GM21381 (cell line): Measurements from ENCODE around the gene SPATC1L.

Experiments
- ATAC-seq: cut with Tn5 transposase; IDR thresholded peaks from one replicate; pipeline ENCODE4 v1.9.1; 2021; ENCODE audit warnings: mild to moderate bottlenecking, moderate library complexity; ENCODE audit not compliant: unreplicated experiment

The SPATC1L gene

DNA sequence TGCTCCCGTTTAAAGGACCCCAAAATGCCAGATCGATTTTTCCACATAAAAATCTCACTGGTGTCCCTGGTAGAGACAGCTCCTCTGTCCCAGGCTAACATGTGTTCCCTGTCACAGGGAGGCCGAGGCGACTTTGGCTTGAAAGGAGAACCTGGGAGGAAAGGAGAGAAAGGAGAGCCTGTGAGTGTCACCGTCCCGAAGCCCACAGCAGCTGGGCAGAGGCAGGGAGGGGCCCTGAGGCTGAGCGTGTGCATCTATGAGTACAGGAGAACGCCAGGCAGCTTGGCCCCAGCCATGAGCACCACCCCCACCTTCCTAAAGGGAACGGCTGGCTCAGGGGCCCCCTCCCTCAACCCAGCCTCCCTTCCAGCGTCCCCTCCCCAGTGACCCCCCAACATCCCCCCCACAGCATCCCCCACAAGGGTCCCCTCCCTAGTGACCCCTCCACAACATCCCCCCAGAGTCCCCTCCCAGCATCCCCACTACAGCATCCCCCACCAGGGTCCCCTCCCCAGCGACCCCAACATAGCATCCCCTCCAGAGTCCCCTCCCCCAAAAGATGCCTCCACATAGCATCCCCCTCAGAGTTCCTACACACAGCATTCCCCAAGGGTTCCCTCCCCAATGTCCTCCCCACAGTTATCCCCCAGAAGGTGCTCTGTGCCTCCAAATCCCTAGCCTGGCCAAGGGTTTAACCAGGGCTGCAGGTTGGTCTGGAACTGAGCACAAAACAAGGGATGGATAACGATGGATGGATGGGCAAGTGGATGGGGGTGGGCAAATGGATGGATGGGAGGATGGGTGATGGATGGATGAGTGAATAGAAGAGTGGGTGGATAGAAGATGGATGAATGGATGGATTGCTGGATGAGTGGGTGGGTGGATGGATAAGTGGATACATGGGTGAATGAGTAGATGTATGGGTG is 61.2 kb downstream of the SPATC1L start:
- no peak for ATAC-seq

GRCh38 chr21:46122237-46122671 is 62.0 kb downstream of the SPATC1L start:
- ATAC-seq: no peak

- ATAC-seq: no peak
Observed at GRCh38 chr21:46121286-46122221, 62.7 kb downstream of the SPATC1L start.

GRCh38 chr21:46120301-46121285 is 63.7 kb downstream of the SPATC1L start:
- no peak for ATAC-seq

GRCh38 chr21:46119637-46120271 is 64.5 kb downstream of the SPATC1L start:
- no peak for ATAC-seq

DNA sequence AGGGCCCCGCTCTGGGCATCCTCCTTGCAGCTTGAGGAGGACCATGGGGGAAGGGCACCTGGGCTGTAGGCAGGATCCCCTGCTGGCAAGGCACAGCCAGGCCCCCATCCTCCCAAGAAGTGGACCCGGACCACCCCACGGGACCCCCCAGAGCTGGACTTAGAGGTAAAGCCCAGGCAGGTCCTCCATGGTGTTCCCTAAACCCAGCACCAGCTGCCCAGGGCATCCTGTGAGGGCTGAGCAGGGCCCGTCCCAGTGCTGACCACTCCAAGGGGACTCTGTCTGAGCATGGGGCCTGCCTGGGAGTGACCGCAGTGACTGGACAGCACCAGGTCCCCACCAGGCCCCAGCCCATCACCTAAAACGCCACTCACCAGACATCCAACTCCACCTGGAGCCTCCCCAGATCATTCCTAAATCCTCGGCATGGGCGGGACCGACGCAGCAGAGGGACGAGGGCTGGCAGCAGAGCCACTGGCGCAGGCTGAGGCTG is 65.1 kb downstream of the SPATC1L start:
- no peak for ATAC-seq

DNA sequence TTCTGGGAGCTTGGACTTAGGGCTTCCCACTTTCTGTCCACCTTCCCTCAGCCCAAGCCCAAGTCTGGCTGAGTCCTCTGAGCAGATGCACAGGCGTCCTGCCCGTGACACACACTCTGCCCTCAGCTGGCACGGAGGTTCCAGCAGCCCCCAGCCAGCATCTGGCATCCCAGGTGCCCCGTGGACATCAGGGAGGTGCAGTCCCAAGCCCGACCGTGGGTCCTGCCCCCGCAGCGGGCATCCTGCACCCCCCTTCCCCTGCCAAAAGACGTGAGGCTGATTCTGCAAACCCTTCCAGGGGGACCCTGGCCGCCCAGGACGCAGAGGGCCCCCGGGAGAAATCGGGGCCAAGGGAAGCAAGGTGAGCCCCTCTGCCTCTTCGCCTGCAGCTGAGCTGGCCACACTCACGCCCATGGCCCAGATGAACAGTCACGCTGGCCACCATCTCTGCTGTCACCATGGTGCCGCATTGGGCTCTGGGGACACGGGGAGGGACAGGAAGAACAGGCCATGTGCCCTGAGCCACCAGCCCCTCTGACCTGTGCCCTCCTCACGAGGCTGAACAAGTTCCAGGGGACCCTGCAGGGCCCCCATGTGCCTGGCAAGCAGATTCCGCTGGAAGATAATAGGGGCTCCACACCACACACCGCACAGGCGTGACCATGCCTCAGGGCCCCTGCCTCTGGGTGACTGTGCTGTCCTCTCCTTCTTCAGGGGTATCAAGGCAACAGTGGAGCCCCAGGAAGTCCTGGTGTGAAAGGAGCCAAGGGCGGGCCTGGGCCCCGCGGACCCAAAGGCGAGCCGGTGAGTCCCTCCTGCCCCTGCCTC is 65.7 kb downstream of the SPATC1L start:
- ATAC-seq: no peak

DNA sequence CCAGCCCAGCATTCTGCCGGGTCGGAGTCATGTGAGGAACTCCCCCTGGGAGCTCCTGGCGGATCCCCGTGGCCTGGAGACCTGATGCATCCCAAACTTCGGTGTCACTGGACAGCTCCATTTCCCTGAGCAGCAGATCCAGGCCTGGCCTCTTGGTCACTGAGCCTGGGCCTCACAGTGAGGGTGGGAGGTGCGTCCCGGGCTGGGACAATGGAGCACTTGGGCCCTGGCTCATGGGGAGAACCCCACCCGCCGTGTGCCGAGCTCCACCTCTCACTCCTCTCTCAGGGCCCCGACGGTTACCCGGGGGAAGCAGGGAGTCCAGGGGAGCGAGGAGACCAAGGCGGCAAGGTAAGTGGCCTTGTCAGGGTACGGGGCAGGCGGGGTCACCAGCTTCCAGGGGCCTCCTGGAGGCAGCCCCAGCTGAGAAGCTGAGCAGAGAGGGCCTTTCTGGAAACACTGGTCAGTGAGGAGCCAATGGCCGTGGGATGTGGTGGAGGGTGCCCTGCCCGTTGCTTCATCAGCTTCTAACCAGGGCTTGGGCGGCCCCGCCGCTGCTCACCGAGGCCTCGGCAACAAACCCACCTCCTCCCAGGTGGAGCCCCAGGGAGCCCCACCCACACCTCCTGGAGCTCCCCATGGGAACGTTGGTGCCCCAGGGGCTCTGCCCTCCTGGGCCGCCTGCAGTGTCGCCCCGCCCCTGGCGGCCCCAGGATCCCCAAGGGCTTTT is 66.5 kb downstream of the SPATC1L start:
- ATAC-seq: no peak

- no peak for ATAC-seq
Observed at GRCh38 chr21:46116776-46117585, 67.3 kb downstream of the SPATC1L start.

GRCh38 chr21:46116189-46116775 is 68.0 kb downstream of the SPATC1L start:
- no peak for ATAC-seq

DNA sequence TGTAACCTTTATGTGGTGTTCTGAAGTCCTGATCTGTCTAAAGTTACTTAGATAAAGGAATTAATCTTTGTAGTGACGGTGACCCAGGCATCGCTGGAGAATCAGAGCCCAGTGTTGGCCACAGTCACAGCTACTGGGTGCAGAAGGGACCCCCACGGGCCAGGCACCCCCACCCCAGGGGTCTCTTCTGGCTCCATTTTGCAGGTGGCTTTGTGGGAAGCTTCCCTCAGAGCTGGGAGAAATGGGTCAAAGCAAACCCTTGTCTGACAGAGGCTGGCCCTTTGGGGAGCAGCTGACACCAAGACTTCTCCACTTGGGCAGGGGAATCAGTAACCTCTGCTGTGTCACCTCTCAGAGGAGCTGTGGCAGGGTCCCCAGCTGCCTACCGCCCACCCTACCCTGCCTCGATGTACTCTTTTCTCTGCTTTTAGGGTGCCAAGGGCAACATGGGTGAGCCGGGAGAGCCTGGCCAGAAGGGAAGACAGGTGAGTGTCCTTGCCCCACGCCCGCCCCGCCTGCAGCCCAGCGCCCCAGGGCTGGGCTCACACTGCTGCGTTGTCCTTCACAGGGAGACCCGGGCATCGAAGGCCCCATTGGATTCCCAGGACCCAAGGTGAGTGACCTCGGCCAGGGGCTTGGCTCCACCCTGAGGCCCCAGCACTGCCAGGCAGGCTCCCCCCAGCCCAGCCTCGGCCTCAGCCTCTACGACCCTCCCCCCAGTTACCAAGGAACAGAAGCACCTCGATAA is 68.6 kb downstream of the SPATC1L start:
- no peak for ATAC-seq

DNA sequence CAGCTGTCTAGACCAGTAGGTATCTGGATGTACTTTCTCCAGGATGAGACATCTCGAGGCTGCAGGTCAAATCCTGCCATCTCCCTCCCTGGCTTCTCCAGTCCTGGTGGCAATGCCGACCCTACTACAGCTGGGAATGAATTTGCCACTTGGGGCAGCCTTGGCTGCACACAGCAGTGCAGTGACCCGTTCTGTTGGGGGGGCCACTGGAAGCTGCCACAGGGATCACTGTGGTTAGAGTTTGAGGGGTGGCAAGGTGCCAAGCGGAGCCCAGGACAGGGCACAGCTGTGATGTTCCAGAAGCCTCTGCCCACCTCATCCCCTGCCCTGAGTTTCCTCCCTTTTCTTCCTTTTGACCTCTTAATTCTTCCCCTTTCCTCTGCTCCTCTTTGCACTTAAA is 69.3 kb downstream of the SPATC1L start:
- no peak for ATAC-seq

- no peak for ATAC-seq
Observed at GRCh38 chr21:46113497-46114176, 70.6 kb downstream of the SPATC1L start.

DNA sequence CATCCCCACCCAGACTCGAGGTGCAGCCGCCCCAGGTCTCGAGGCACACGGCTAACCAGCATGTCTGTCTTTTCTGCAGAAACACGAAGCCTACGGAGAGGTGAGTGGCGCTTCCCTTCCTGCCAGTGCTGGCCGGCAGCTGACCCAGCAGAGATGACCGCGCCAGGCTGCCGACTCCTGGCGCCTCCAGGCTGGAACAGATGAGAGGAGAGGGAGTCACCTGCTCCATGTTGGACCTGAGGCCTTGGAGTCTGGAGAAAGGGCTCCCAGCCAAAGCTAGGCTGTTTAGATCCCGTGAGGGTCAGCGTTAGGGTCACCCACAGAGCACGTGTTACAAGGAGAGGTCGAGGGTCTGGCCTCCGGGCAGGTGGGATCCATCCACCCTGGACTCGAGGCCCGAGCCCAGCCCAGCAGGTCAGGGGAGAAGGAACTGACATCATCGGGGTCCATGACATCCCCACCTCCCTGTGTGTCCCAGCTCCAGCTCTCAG is 71.5 kb downstream of the SPATC1L start:
- ATAC-seq: no peak

- no peak for ATAC-seq
Observed at GRCh38 chr21:46111857-46112724, 72.2 kb downstream of the SPATC1L start.
